GM12878 (cell line): Measurements from ENCODE around the gene HEYL. TPM values are rescaled to one million over a fixed set of nuclear protein-coding genes. Genes with fewer than 3 reads are reported as not detected.

ENCODE experiments used
- ATAC-seq: fragments of 200-7000 bp; cut with Tn5 transposase; 3 replicates; pipeline ENCODE4 v1.9.1; 2020; ENCODE audit warnings: mild to moderate bottlenecking, moderate library complexity
- BruUV-seq: library from RNA; stranded (reverse); fragments of 400-500 nt; replicated peaks from 2 replicates; lab custom pipeline; 2021; lab: Mats Ljungman, UMichigan
- CTCF ChIA-PET: fragments of 300-600 bp; sonication (Branson Sonifier 250); formaldehyde crosslinking; extraction: SDS; loops from one replicate; lab custom pipeline; 2021; ENCODE audit warnings: inconsistent platforms; lab: Yijun Ruan, JAX
- POLR2A ChIA-PET: fragments of 350-600 bp; formaldehyde crosslinking; extraction: SDS; loops from one replicate; lab custom pipeline; 2021; ENCODE audit warnings: inconsistent platforms; lab: Charles Lee
- RAD21 ChIA-PET: fragments of 300-600 bp; sonication (Branson Sonifier 250); formaldehyde crosslinking; loops from one replicate; lab custom pipeline; 2023; ENCODE audit warnings: antibody characterized with exemption; ENCODE audit not compliant: unreplicated experiment; lab: Charles Lee
- SMC1A ChIA-PET: fragments of 300-600 bp; sonication (Branson Sonifier 250); formaldehyde crosslinking; loops from one replicate; lab custom pipeline; 2023; ENCODE audit not compliant: unreplicated experiment, uncharacterized antibody; lab: Charles Lee
- DNase-seq: peaks from one replicate; pipeline ENCODE4 v3.0.0-alpha.2; 2011; ENCODE audit warnings: low read depth, low spot score
- FAIRE-seq: peaks from 3 replicates; lab custom pipeline; 2011; peaks lifted over from hg19 to GRCh38; lab: Jason Lieb, UNC
- H2AFZ ChIP-seq: 2 replicates; pipeline ENCODE4 v1.6.0; 2011; ENCODE audit warnings: low read depth, low read length, control low read depth; ENCODE audit not compliant: control insufficient read depth
- H3K27ac ChIP-seq: 2 replicates; pipeline ENCODE4 v1.5.1; 2011; ENCODE audit warnings: control low read depth; ENCODE audit not compliant: control insufficient read depth, insufficient read depth
- H3K27me3 ChIP-seq, 2 experiments: replicated peaks in 1 of 2; 2 replicates each; pipeline versions ENCODE4 v1.6.0 to v1.6.1; 2011; ENCODE audit warnings: low read length in 1 of 2; ENCODE audit not compliant: control insufficient read depth in 2 of 2, insufficient read depth in 2 of 2
- H3K36me3 ChIP-seq, 2 experiments: 2 replicates each; pipeline ENCODE4 v1.5.1; 2011; ENCODE audit warnings: low read length in 1 of 2; ENCODE audit not compliant: control insufficient read depth in 2 of 2, insufficient read depth in 2 of 2
- H3K4me1 ChIP-seq: 2 replicates; pipeline ENCODE4 v1.6.1; 2011; ENCODE audit warnings: mild to moderate bottlenecking, low read length, moderate library complexity, mixed read lengths; ENCODE audit not compliant: control insufficient read depth, insufficient read depth
- H3K4me2 ChIP-seq: 2 replicates; pipeline ENCODE4 v1.6.0; 2011; ENCODE audit warnings: control low read depth; ENCODE audit not compliant: control insufficient read depth, insufficient read depth
- H3K4me3 ChIP-seq: fragments of 200-600 bp; sonication (generic); 2 replicates; pipeline ENCODE4 v1.5.1; 2016
- H3K79me2 ChIP-seq: 2 replicates; pipeline ENCODE4 v1.6.0; 2011; ENCODE audit warnings: low read length; ENCODE audit not compliant: control insufficient read depth, insufficient read depth
- H3K9ac ChIP-seq: 2 replicates; pipeline ENCODE4 v1.8.0; 2011; ENCODE audit warnings: low read length, control low read depth, mixed read lengths; ENCODE audit not compliant: control insufficient read depth, insufficient read depth
- H3K9me3 ChIP-seq: replicated peaks from 3 replicates; pipeline ENCODE4 v1.5.1; 2011; ENCODE audit warnings: mild to moderate bottlenecking, low read length; ENCODE audit not compliant: control insufficient read depth, insufficient read depth
- H4K20me1 ChIP-seq: 2 replicates; pipeline ENCODE4 v1.6.0; 2011; ENCODE audit not compliant: control insufficient read depth, insufficient read depth
- FOS ChIP-seq: IDR thresholded peaks from 3 replicates; pipeline ENCODE4 v1.6.1; 2011; ENCODE audit warnings: borderline replicate concordance; ENCODE audit not compliant: insufficient read length; ENCODE audit errors: extremely low read depth
- GABPA ChIP-seq: IDR thresholded peaks from 2 replicates; pipeline ENCODE4 v1.6.1; 2014; ENCODE audit warnings: antibody characterized with exemption, low read depth, mild to moderate bottlenecking, inconsistent platforms
- HSF1 ChIP-seq: fragments of 150-350 bp; IDR thresholded peaks from 2 replicates; pipeline ENCODE4 v1.6.1; 2014; ENCODE audit warnings: mild to moderate bottlenecking, low read depth, low read length
- NR2F1 ChIP-seq: fragments of 450-650 bp; conservative IDR thresholded peaks from 2 replicates; pipeline ENCODE4 v1.6.1; 2017; ENCODE audit warnings: mild to moderate bottlenecking
- PAX5 ChIP-seq: IDR thresholded peaks from 2 replicates; pipeline ENCODE4 v1.6.1; 2011; ENCODE audit warnings: low read depth, low read length, borderline replicate concordance
- RFX5 ChIP-seq: IDR thresholded peaks from 2 replicates; pipeline ENCODE4 v1.6.1; 2011; ENCODE audit warnings: low read depth, low read length, improper control_type of control experiment
- SMAD1 ChIP-seq: fragments of 450-650 bp; IDR thresholded peaks from 2 replicates; pipeline ENCODE4 v1.6.1; 2018; ENCODE audit warnings: mild to moderate bottlenecking, low read depth; ENCODE audit not compliant: partially characterized antibody
- SMAD5 ChIP-seq: IDR thresholded peaks from 2 replicates; pipeline ENCODE4 v1.6.1; 2016; ENCODE audit warnings: antibody characterized with exemption, low read depth
- TBL1XR1 ChIP-seq: IDR thresholded peaks from 2 replicates; pipeline ENCODE4 v1.6.1; 2012; ENCODE audit warnings: low read depth, low read length, improper control_type of control experiment
- YY1 ChIP-seq: IDR thresholded peaks from 2 replicates; pipeline ENCODE4 v1.6.1; 2011; ENCODE audit warnings: low read depth, mild to moderate bottlenecking, low read length
- ZNF384 ChIP-seq: IDR thresholded peaks from 2 replicates; pipeline ENCODE4 v1.6.1; 2012; ENCODE audit warnings: low read depth, mild to moderate bottlenecking, low read length, improper control_type of control experiment, borderline replicate concordance
- WGBS: methylation state at CpG from one replicate; pipeline ENCODE4 v1.1.6; 2016; ENCODE audit warnings: low lambda C conversion rate; ENCODE audit not compliant: insufficient replicate concordance, insufficient coverage; ENCODE audit errors: missing lambda C conversion rate; 5-methylcytosine and 5-hydroxymethylcytosine counted together
- in situ Hi-C: fragments of 300-500 bp; cut with MboI; formaldehyde crosslinking; loops from 9 replicates; pipeline ENCODE4 v1.14.3; 2018; ENCODE audit warnings: mixed read lengths
- intact Hi-C: fragments of 100-400 bp; cut with micrococcal nuclease; formaldehyde crosslinking; loops from one replicate; pipeline ENCODE4 v1.14.2; 2022; ENCODE audit not compliant: unreplicated experiment
- polyA plus RNA-seq, 11 experiments: library from polyadenylated mRNA; depleted of rRNA in 4 of 11; unstranded in 6 of 11; stranded (reverse) in 5 of 11; fragments of >200 nt; fragmentation: Nextera tagmentation in 4 of 11; fragmentation: Illumina TruSeq in 1 of 11; extraction: Ambion mirVana in 4 of 11; extraction: Trizol in 1 of 11; gene quantifications; 1 replicate in 1 of 11; 2 replicates in 10 of 11; pipeline versions ENCODE4 v1.2.1 to v1.2.3, GENCODE V29; 2011 to 2016; ENCODE audit warnings: inconsistent platforms in 2 of 11, missing spikeins in 2 of 11, low read depth in 1 of 11
- total RNA-seq, 4 experiments: library from RNA; depleted of rRNA in 3 of 4; stranded (reverse); fragments of >200 nt in 3 of 4; fragmentation: Illumina TruSeq in 1 of 4; extraction: Trizol in 1 of 4; gene quantifications; 2 replicates each; pipeline versions ENCODE4 v1.2.1 to v1.2.3, GENCODE V29; 2013 to 2021
- TF ChIP-seq, protein P1 (sequence below): IDR thresholded peaks from 2 replicates; pipeline ENCODE4 v1.6.1; 2012; ENCODE audit warnings: mild to moderate bottlenecking, low read depth, low read length
- TF ChIP-seq, protein P2 (sequence below): fragments of 450-650 bp; IDR thresholded peaks from 2 replicates; pipeline ENCODE4 v1.6.1; 2014; ENCODE audit warnings: mild to moderate bottlenecking
- TF ChIP-seq, protein P3 (sequence below): fragments of 450-650 bp; IDR thresholded peaks from 2 replicates; pipeline ENCODE4 v1.6.1; 2017; ENCODE audit warnings: mild to moderate bottlenecking, moderate library complexity

Gene HEYL
- total and polyA plus RNA-seq, 10 of the 15 experiments (the other 5 are each of a cell fraction or from before 2014, with no cell fraction given) = under 0.01 to 0.04 TPM; not detected in 8

GRCh38 chr1:39688706-39689105 is 49.3 kb upstream of the HEYL start (continued):
- TF ChIP-seq HSF1 (no peak), SMAD1 (no peak), ZNF384 (no peak), SMAD5 (no peak)
- TF ChIP-seq, protein P1, sequence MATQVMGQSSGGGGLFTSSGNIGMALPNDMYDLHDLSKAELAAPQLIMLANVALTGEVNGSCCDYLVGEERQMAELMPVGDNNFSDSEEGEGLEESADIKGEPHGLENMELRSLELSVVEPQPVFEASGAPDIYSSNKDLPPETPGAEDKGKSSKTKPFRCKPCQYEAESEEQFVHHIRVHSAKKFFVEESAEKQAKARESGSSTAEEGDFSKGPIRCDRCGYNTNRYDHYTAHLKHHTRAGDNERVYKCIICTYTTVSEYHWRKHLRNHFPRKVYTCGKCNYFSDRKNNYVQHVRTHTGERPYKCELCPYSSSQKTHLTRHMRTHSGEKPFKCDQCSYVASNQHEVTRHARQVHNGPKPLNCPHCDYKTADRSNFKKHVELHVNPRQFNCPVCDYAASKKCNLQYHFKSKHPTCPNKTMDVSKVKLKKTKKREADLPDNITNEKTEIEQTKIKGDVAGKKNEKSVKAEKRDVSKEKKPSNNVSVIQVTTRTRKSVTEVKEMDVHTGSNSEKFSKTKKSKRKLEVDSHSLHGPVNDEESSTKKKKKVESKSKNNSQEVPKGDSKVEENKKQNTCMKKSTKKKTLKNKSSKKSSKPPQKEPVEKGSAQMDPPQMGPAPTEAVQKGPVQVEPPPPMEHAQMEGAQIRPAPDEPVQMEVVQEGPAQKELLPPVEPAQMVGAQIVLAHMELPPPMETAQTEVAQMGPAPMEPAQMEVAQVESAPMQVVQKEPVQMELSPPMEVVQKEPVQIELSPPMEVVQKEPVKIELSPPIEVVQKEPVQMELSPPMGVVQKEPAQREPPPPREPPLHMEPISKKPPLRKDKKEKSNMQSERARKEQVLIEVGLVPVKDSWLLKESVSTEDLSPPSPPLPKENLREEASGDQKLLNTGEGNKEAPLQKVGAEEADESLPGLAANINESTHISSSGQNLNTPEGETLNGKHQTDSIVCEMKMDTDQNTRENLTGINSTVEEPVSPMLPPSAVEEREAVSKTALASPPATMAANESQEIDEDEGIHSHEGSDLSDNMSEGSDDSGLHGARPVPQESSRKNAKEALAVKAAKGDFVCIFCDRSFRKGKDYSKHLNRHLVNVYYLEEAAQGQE = no peak

- Histone ChIP-seq H2AFZ (no peak overlapping the region), H3K4me2 (no peak overlapping the region), H3K9ac (no peak overlapping the region), H3K27me3 (peaks cover 4 to 7% of the 10 kb centered on the region in 2 experiments), H3K9me3 (no peaks in the 10 kb centered on the region), H3K4me1 (peaks cover 4% of the 10 kb centered on the region; the same call in 1 of the 2 replicates), H3K79me2 (no peaks in the 10 kb centered on the region), H3K36me3 (no peaks in the 10 kb centered on the region), H3K27ac (no peak overlapping the region), H3K4me3 (no peak overlapping the region), H4K20me1 (no peaks in the 10 kb centered on the region)
- SMC1A ChIA-PET = no interaction called here
- DNase-seq = no peak
- intact Hi-C loops (no loop called here), in situ Hi-C loops (no loop called here)
- POLR2A ChIA-PET = no interaction called here
- RAD21 ChIA-PET = no interaction called here
- 23% methylated on average over 2 of the region's 2 CpGs for WGBS
- no peak for FAIRE-seq
- no peak for ATAC-seq
- BruUV-seq = no TSS peak
- CTCF ChIA-PET = no interaction called here
- TF ChIP-seq SMAD1 (no peak), NR2F1 (no peak), FOS (no peak), GABPA (no peak), YY1 (no peak), PAX5 (no peak), RFX5 (no peak), TBL1XR1 (no peak)
- TF ChIP-seq, protein P2, sequence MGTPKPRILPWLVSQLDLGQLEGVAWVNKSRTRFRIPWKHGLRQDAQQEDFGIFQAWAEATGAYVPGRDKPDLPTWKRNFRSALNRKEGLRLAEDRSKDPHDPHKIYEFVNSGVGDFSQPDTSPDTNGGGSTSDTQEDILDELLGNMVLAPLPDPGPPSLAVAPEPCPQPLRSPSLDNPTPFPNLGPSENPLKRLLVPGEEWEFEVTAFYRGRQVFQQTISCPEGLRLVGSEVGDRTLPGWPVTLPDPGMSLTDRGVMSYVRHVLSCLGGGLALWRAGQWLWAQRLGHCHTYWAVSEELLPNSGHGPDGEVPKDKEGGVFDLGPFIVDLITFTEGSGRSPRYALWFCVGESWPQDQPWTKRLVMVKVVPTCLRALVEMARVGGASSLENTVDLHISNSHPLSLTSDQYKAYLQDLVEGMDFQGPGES = no peak
- TF ChIP-seq, protein P3, sequence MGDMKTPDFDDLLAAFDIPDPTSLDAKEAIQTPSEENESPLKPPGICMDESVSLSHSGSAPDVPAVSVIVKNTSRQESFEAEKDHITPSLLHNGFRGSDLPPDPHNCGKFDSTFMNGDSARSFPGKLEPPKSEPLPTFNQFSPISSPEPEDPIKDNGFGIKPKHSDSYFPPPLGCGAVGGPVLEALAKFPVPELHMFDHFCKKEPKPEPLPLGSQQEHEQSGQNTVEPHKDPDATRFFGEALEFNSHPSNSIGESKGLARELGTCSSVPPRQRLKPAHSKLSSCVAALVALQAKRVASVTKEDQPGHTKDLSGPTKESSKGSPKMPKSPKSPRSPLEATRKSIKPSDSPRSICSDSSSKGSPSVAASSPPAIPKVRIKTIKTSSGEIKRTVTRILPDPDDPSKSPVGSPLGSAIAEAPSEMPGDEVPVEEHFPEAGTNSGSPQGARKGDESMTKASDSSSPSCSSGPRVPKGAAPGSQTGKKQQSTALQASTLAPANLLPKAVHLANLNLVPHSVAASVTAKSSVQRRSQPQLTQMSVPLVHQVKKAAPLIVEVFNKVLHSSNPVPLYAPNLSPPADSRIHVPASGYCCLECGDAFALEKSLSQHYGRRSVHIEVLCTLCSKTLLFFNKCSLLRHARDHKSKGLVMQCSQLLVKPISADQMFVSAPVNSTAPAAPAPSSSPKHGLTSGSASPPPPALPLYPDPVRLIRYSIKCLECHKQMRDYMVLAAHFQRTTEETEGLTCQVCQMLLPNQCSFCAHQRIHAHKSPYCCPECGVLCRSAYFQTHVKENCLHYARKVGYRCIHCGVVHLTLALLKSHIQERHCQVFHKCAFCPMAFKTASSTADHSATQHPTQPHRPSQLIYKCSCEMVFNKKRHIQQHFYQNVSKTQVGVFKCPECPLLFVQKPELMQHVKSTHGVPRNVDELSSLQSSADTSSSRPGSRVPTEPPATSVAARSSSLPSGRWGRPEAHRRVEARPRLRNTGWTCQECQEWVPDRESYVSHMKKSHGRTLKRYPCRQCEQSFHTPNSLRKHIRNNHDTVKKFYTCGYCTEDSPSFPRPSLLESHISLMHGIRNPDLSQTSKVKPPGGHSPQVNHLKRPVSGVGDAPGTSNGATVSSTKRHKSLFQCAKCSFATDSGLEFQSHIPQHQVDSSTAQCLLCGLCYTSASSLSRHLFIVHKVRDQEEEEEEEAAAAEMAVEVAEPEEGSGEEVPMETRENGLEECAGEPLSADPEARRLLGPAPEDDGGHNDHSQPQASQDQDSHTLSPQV = no peak
Measured at GRCh38 chr1:39687243-39687642, 47.8 kb upstream of the HEYL start.
